Tibial nerve (tissue), 3 donors: Measurements from ENCODE around the gene CSPG4.

Experiments used
- POLR2A ChIP-seq, 2 donors: fragments of 450-650 bp; IDR thresholded peaks; one replicate each; pipeline ENCODE4 v1.6.1; 2017; ENCODE audit warnings: antibody characterized with exemption in 2 of 2, mild to moderate bottlenecking in 2 of 2, moderate library complexity in 2 of 2
- TF ChIP-seq, protein P1 (sequence below), 5 experiments: fragments of 200-600 bp in 3 of 5; fragments of 450-650 bp in 2 of 5; sonication (generic) in 3 of 5; IDR thresholded peaks; one replicate each; pipeline ENCODE4 v1.5.1; 2016 to 2019; ENCODE audit warnings: antibody characterized with exemption in 5 of 5, mild to moderate bottlenecking in 3 of 5, moderate library complexity in 2 of 5

DNA sequence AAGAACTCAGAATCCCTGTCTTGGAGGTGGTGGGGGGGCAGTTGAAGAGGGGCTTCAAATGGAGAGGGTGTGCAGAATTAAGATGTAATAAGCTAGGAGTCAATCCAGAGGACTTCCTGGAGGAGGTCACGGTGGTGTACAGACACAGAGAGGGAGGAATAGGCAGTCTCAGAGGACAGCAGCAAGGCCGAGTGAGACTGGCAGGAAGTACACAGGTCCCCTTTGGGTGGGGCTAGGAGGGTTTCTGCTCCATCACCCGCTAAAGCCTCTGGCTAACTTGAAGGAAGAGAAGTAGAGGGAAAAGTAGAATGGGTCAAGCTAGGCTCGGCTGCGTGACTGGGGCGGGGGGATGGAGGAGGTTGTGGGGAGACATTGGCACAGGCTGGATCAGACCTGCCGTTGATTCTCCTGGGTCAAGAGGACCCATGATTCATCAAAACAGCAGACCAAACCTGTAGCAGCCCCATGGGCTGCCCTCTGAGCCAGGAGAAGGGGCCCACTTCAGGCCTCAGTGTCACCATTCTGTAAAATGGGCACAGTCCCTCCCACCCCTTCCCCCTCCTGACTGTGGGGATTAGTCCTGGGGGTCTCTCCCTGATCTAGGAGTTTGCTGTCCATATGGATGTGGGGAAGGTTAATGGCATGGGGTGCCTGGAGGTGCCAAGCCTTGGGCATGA, 16.9 kb downstream of the CSPG4 start:
- TF ChIP-seq, protein P1, sequence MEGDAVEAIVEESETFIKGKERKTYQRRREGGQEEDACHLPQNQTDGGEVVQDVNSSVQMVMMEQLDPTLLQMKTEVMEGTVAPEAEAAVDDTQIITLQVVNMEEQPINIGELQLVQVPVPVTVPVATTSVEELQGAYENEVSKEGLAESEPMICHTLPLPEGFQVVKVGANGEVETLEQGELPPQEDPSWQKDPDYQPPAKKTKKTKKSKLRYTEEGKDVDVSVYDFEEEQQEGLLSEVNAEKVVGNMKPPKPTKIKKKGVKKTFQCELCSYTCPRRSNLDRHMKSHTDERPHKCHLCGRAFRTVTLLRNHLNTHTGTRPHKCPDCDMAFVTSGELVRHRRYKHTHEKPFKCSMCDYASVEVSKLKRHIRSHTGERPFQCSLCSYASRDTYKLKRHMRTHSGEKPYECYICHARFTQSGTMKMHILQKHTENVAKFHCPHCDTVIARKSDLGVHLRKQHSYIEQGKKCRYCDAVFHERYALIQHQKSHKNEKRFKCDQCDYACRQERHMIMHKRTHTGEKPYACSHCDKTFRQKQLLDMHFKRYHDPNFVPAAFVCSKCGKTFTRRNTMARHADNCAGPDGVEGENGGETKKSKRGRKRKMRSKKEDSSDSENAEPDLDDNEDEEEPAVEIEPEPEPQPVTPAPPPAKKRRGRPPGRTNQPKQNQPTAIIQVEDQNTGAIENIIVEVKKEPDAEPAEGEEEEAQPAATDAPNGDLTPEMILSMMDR (IDR thresholded peaks at IDR 0.05): no peak
- no peak for TF ChIP-seq POLR2A (IDR thresholded peaks at IDR 0.05)
